ENCODE data around the gene MAL.

MAL gene

GRCh38 chr2:95056044-95056443, 30.5 kb downstream of the MAL start:
- TF ChIP-seq CTCF (IDR thresholded peaks at IDR 0.05; ENCODE audit: insufficient read depth, missing control alignments): no peak
- DNase-seq (ENCODE audit: insufficient read length, low spot score) (no peak), FAIRE-seq (no peak)

GRCh38 chr2:95056461-95057459, 31.3 kb downstream of the MAL start:
- no peak for TF ChIP-seq CTCF (IDR thresholded peaks at IDR 0.05; ENCODE audit: insufficient read depth, missing control alignments)
- FAIRE-seq (no peak), DNase-seq (ENCODE audit: insufficient read length, low spot score) (no peak)

GRCh38 chr2:95057535-95058370, 32.2 kb downstream of the MAL start:
- no peak for TF ChIP-seq CTCF (IDR thresholded peaks at IDR 0.05; ENCODE audit: insufficient read depth, missing control alignments)
- FAIRE-seq (no peak), DNase-seq (ENCODE audit: insufficient read length, low spot score) (no peak)

- FAIRE-seq: no peak
- no peak for DNase-seq (ENCODE audit: insufficient read length, low spot score)
- TF ChIP-seq CTCF (IDR thresholded peaks at IDR 0.05; ENCODE audit: insufficient read depth, missing control alignments): no peak
These were observed 33.0 kb downstream of the MAL start for GRCh38 chr2:95058466-95058988.

- no peak for FAIRE-seq
- no peak for DNase-seq (ENCODE audit: insufficient read length, low spot score)
- no peak for TF ChIP-seq CTCF (IDR thresholded peaks at IDR 0.05; ENCODE audit: insufficient read depth, missing control alignments)
These were observed 33.6 kb downstream of the MAL start for GRCh38 chr2:95058989-95059641.

- DNase-seq (ENCODE audit: insufficient read length, low spot score) (no peak), FAIRE-seq (no peak)
- no peak for TF ChIP-seq CTCF (IDR thresholded peaks at IDR 0.05; ENCODE audit: insufficient read depth, missing control alignments)
These were observed 34.3 kb downstream of the MAL start for GRCh38 chr2:95059656-95060370.

All from D721Med (cell line).